Astrocyte of the cerebellum (primary cell): ENCODE data around the gene RALGDS.
"Not testable (repeated sequence)": the region's sequence is repeated elsewhere in the genome, so short reads cannot be mapped to it uniquely, and the experiment has no call there.

Experiments used
- DNase-seq: peaks from one replicate; pipeline ENCODE4 v3.0.0-alpha.2; 2011; ENCODE audit warnings: low read depth
- H3K4me3 ChIP-seq: 2 replicates; pipeline ENCODE4 v1.5.1; 2011; ENCODE audit warnings: mild to moderate bottlenecking, low read depth, low read length, moderate library complexity
- in situ Hi-C: cut with HindIII; loops from 2 replicates; pipeline ENCODE4 v1.10.0; 2017; ENCODE audit warnings: low sequenced_read_pairs
- TF ChIP-seq, protein P1 (sequence below): IDR thresholded peaks from 2 replicates; pipeline ENCODE4 v1.5.1; 2012; ENCODE audit warnings: low read length, low read depth, moderate library complexity, mild to moderate bottlenecking; ENCODE audit errors: missing control alignments

Gene RALGDS

GRCh38 chr9:133086894-133087293, 34.1 kb downstream of the RALGDS start:
- no peak for DNase-seq
- no peak overlapping the region for H3K4me3 ChIP-seq
- TF ChIP-seq, protein P1, sequence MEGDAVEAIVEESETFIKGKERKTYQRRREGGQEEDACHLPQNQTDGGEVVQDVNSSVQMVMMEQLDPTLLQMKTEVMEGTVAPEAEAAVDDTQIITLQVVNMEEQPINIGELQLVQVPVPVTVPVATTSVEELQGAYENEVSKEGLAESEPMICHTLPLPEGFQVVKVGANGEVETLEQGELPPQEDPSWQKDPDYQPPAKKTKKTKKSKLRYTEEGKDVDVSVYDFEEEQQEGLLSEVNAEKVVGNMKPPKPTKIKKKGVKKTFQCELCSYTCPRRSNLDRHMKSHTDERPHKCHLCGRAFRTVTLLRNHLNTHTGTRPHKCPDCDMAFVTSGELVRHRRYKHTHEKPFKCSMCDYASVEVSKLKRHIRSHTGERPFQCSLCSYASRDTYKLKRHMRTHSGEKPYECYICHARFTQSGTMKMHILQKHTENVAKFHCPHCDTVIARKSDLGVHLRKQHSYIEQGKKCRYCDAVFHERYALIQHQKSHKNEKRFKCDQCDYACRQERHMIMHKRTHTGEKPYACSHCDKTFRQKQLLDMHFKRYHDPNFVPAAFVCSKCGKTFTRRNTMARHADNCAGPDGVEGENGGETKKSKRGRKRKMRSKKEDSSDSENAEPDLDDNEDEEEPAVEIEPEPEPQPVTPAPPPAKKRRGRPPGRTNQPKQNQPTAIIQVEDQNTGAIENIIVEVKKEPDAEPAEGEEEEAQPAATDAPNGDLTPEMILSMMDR, result no peak
- in situ Hi-C loops, result no loop called here

GRCh38 chr9:133086212-133086860, 34.7 kb downstream of the RALGDS start:
- DNase-seq, H3K4me3 ChIP-seq, in situ Hi-C loops: not testable (repeated sequence)

GRCh38 chr9:133083688-133084087, 37.4 kb downstream of the RALGDS start:
- H3K4me3 ChIP-seq, DNase-seq, in situ Hi-C loops: not testable (repeated sequence)

GRCh38 chr9:133081957-133082644, 38.9 kb downstream of the RALGDS start:
- DNase-seq, H3K4me3 ChIP-seq, in situ Hi-C loops: not testable (repeated sequence)

DNA sequence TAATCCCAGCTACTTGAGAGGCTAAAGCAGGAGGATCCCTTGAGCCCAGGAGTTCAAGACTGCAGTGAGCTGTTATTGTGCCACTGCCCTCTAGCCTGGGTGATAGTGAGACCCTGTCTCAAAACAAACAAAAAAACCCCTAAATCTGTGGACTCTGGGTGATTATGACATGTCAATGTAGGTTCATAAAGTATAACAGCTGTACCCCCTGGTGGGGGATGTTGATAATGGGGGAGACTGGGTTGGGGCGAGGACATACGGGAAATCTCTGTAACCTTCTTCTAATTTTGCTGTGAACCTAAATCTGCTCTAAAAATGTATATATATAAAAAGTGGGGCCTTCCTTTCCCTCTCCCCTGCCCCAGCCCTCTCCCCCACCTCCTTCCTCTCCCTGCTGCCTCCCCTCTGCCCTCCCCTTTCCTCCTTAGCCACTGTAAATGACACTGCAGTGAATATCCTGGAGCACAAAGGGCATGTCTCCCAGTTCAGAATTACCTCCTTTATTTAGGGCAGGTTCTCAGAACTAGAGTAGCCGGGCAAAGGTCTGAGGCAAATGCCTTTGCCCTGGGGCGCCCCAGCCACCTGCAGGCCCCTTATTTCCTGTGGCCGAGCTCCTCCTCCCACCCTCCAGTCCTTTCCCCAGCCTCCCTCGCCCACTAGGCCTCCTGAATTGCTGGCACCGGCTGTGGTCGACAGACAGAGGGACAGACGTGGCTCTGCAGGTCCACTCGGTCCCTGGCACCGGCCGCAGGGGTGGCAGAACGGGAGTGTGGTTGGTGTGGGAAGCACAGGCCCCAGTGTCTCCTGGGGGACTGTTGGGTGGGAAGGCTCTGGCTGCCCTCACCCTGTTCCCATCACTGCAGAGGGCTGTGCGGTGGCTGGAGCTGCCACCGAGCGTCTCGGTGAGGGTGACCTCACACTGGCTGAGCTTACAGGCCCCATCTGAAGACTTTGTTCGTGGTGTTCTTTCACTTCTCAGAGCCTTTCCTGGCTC, 40.0 kb downstream of the RALGDS start:
- DNase-seq, H3K4me3 ChIP-seq, in situ Hi-C loops: not testable (repeated sequence)

- no peak for DNase-seq
- TF ChIP-seq, protein P1, result no peak
- no peak overlapping the region for H3K4me3 ChIP-seq
- in situ Hi-C loops, result no loop called here
Observed at GRCh38 chr9:133080161-133080560, 40.9 kb downstream of the RALGDS start.

DNA sequence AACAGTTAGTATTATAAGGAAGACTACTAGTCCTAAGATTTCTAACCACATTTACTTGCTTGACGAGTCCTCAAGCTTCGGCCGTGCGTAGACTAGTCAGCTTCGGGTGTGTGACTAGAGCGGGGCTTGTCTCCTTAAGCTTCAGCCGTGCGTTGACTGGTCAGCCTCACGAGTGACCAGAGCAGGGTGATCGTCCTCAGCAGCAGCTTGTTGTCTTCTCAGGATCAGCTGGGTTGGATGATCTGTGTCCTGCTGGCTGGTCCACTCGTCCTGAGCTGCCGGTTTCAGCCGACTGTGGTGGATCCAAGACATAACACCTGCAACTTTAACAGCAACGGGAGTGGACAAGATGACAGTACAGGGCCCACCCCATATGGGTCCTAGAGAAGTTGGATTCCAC, 42.6 kb downstream of the RALGDS start:
- no peak overlapping the region for H3K4me3 ChIP-seq
- TF ChIP-seq, protein P1, result no peak
- in situ Hi-C loops, result no loop called here
- DNase-seq, result no peak

- no peak for DNase-seq
- in situ Hi-C loops, result no loop called here
- TF ChIP-seq, protein P1, result no peak
- H3K4me3 ChIP-seq, result no peak overlapping the region
Observed at GRCh38 chr9:133076691-133077090, 44.3 kb downstream of the RALGDS start.
